Chondrocyte (in vitro differentiated cells): ENCODE measurements around the gene ART5. TPM values are rescaled to one million over a fixed set of nuclear protein-coding genes. Genes with fewer than 3 reads are reported as not detected.

Source experiments
- DNase-seq: peaks from one replicate; pipeline ENCODE4 v3.0.0; 2021; ENCODE audit warnings: mixed read lengths, low spot score
- H3K27ac Mint-ChIP-seq: one replicate; pipeline ENCODE4 v1.8.0; 2021; ENCODE audit warnings: mild to moderate bottlenecking, moderate library complexity, mixed read lengths; ENCODE audit not compliant: unreplicated experiment
- H3K27me3 Mint-ChIP-seq: 2 replicates; pipeline ENCODE4 v1.8.0; 2021; ENCODE audit warnings: low read depth, mixed read lengths
- H3K36me3 Mint-ChIP-seq: 2 replicates; pipeline ENCODE4 v1.8.0; 2021; ENCODE audit warnings: low read depth, mixed read lengths
- H3K4me1 Mint-ChIP-seq: 2 replicates; pipeline ENCODE4 v1.8.0; 2021; ENCODE audit warnings: low read depth, mild to moderate bottlenecking, mixed read lengths
- H3K4me3 Mint-ChIP-seq: one replicate; pipeline ENCODE4 v1.8.0; 2021; ENCODE audit warnings: mild to moderate bottlenecking, moderate library complexity, mixed read lengths; ENCODE audit not compliant: unreplicated experiment
- H3K9me3 Mint-ChIP-seq: 2 replicates; pipeline ENCODE4 v1.8.0; 2021; ENCODE audit warnings: low read depth, mixed read lengths
- CTCF ChIP-seq: fragments of 200-600 bp; sonication (generic); IDR thresholded peaks from 2 replicates; pipeline ENCODE4 v1.5.0; 2021; ENCODE audit warnings: antibody characterized with exemption, mild to moderate bottlenecking, moderate library complexity
- total RNA-seq: library from RNA; stranded (reverse); gene quantifications from 3 replicates; pipeline ENCODE4 v1.2.1, GENCODE V29; 2021

The ART5 gene
- total RNA-seq, 1 donor from 2014 or later, result 0.67 TPM

DNA sequence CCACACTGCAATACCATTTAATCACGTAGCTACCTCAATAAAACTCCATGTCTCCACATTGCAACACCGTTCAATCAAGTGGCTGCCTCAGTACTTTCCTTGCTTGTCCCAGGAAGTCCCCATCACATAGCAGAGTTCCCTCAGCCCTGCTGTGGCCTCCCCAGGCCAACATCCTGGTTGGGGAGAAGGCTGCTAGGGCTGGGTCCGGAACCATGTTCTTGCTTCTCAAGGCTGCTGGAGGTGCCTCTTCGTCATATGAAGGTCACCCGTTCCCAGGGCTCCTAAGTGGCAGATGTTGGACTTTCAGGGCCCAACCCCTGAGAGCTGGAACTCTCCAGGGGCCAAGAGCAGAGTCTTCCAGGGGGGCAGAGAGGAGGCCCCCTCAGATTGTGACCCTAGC, 3.3 kb downstream of the ART5 start:
- no peak overlapping the region for H3K4me3 Mint-ChIP-seq
- H3K36me3 Mint-ChIP-seq, result no peaks in the 10 kb centered on the region
- H3K27ac Mint-ChIP-seq, result no peak overlapping the region
- H3K27me3 Mint-ChIP-seq, result peaks cover 12% of the 10 kb centered on the region
- H3K4me1 Mint-ChIP-seq, result peaks cover 6% of the 10 kb centered on the region
- no peaks in the 10 kb centered on the region for H3K9me3 Mint-ChIP-seq
- DNase-seq, result peak; percentile 54
- TF ChIP-seq CTCF, result no peak

DNA sequence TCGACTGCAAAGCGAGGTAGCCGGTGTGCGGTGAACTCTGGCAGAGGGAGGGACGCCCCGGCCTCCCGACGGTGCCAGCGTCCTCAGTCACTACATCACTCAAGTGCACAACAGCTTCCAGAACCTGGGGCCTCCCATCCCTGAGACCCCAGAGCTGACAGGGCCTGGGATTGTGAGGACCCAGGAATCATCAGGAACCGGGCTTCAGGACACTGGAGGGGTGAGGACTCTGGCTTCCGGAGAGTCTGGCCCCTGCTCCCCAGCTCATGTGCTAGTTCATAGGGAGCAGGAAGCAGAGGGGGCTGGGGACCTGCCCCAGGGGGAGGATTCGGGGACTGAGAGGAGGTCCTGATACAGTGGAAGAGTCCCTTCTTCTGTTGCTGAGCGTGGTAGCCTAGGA, 4.6 kb downstream of the ART5 start:
- H3K36me3 Mint-ChIP-seq, result peaks cover 2% of the 10 kb centered on the region
- peak; percentile 67 for DNase-seq
- no peak overlapping the region for H3K27ac Mint-ChIP-seq
- H3K4me1 Mint-ChIP-seq, result no peaks in the 10 kb centered on the region
- peaks cover 12% of the 10 kb centered on the region for H3K27me3 Mint-ChIP-seq
- no peak overlapping the region for H3K4me3 Mint-ChIP-seq
- TF ChIP-seq CTCF, result no peak
- peaks cover 3% of the 10 kb centered on the region for H3K9me3 Mint-ChIP-seq

- peak; percentile 57 for DNase-seq
- Mint-ChIP-seq H3K27me3 (peaks cover 12% of the 10 kb centered on the region), H3K4me3 (no peak overlapping the region), H3K9me3 (peaks cover 3% of the 10 kb centered on the region), H3K27ac (no peak overlapping the region), H3K4me1 (no peaks in the 10 kb centered on the region), H3K36me3 (peaks cover 2% of the 10 kb centered on the region)
- no peak for TF ChIP-seq CTCF
Measured at GRCh38 chr11:3635641-3636375, 6.0 kb downstream of the ART5 start.

DNA sequence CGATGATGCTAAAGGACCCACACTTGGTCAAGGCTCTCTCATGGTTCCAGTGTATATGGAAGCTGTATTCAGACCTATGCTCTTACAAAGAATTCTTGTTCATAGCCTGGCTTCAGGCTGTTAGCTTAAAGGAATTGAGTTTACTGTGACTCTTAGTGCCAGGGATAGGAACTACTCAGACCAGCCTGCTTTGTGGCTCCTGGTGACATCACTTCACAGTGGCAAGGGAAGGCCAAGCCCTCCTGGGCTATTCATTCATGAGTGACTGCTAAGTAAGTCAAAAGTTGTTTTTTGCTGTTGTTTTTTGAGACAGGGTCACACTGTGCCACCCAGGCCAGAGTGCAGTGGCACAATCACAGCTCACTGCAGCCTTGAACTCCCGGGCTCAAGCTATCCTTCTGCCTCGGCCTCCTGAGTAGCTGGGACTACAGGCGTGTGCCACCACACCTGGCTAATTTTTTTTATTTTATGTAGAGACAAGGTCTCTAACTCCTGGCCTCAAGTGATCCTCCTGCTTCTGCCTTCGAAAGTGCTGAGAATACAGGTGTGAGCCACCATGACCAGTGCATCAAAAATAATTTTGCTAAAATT, 9.6 kb downstream of the ART5 start:
- peaks cover 10% of the 10 kb centered on the region for H3K27me3 Mint-ChIP-seq
- peaks cover 2% of the 10 kb centered on the region for H3K36me3 Mint-ChIP-seq
- peaks cover 3% of the 10 kb centered on the region for H3K9me3 Mint-ChIP-seq
- H3K4me1 Mint-ChIP-seq, result peaks cover 3% of the 10 kb centered on the region
- H3K4me3 Mint-ChIP-seq, result no peak overlapping the region
- H3K27ac Mint-ChIP-seq, result no peak overlapping the region
- peak; percentile 15 for DNase-seq
- no peak for TF ChIP-seq CTCF

- DNase-seq, result peak; percentile 7
- peaks cover 8% of the 10 kb centered on the region for H3K27me3 Mint-ChIP-seq
- no peak overlapping the region for H3K27ac Mint-ChIP-seq
- no peak for TF ChIP-seq CTCF
- H3K4me3 Mint-ChIP-seq, result no peak overlapping the region
- peaks cover 8% of the 10 kb centered on the region for H3K4me1 Mint-ChIP-seq
- peaks cover 2% of the 10 kb centered on the region for H3K36me3 Mint-ChIP-seq
- peaks cover 3% of the 10 kb centered on the region for H3K9me3 Mint-ChIP-seq
Measured at GRCh38 chr11:3631331-3631730, 10.5 kb downstream of the ART5 start.
